Caco-2 (cell line): ENCODE measurements around the gene DNAJC1. TPM values are rescaled to one million over a fixed set of nuclear protein-coding genes. Genes with fewer than 3 reads are reported as not detected.

Experiments
- BruUV-seq: library from RNA; stranded (reverse); fragments of 400-500 nt; replicated peaks from 2 replicates; lab custom pipeline; 2021; lab: Mats Ljungman, UMichigan
- CTCF ChIA-PET: fragments of 300-600 bp; sonication (Branson Sonifier 250); formaldehyde crosslinking; loops from one replicate; lab custom pipeline; 2022; ENCODE audit warnings: antibody characterized with exemption; lab: Charles Lee
- POLR2A ChIA-PET: fragments of 300-600 bp; sonication (Branson Sonifier 250); formaldehyde crosslinking; loops from one replicate; lab custom pipeline; 2022; ENCODE audit warnings: antibody characterized with exemption; lab: Charles Lee
- DNase-seq, 2 experiments: peaks; one replicate each; pipeline versions ENCODE4 v3.0.0 to v3.0.0-alpha.2; 2020 to 2022
- H3K27me3 ChIP-seq: replicated peaks from 2 replicates; pipeline ENCODE4 v1.6.0; 2011; ENCODE audit warnings: low read length; ENCODE audit not compliant: control insufficient read depth, insufficient read depth
- H3K36me3 ChIP-seq: 2 replicates; pipeline ENCODE4 v1.5.1; 2011; ENCODE audit warnings: low read length; ENCODE audit not compliant: control insufficient read depth, insufficient read depth
- H3K4me1 ChIP-seq: fragments of 250-450 bp; sonication (Bioruptor Pico); 2 replicates; pipeline ENCODE4 v1.5.1; 2020; ENCODE audit warnings: mild to moderate bottlenecking
- H3K4me3 ChIP-seq: 2 replicates; pipeline ENCODE4 v1.5.1; 2011; ENCODE audit warnings: low read depth, mild to moderate bottlenecking, control low read depth, low read length
- H3K9me3 ChIP-seq: fragments of 250-450 bp; sonication (Bioruptor Pico); 2 replicates; pipeline ENCODE4 v1.5.1; 2020; ENCODE audit warnings: mild to moderate bottlenecking, moderate library complexity
- H3K27ac Mint-ChIP-seq: one replicate; pipeline ENCODE4 v1.8.0; 2022; ENCODE audit warnings: mixed read lengths; ENCODE audit not compliant: unreplicated experiment
- H3K27me3 Mint-ChIP-seq: one replicate; pipeline ENCODE4 v1.8.0; 2022; ENCODE audit warnings: mixed read lengths; ENCODE audit not compliant: insufficient read depth, unreplicated experiment
- H3K36me3 Mint-ChIP-seq: one replicate; pipeline ENCODE4 v1.8.0; 2022; ENCODE audit warnings: mild to moderate bottlenecking, mixed read lengths; ENCODE audit not compliant: insufficient read depth, unreplicated experiment
- H3K4me1 Mint-ChIP-seq: one replicate; pipeline ENCODE4 v1.8.0; 2022; ENCODE audit warnings: low read depth, mixed read lengths; ENCODE audit not compliant: unreplicated experiment
- H3K4me3 Mint-ChIP-seq: one replicate; pipeline ENCODE4 v1.8.0; 2022; ENCODE audit warnings: mild to moderate bottlenecking, moderate library complexity, mixed read lengths; ENCODE audit not compliant: unreplicated experiment
- H3K9me3 Mint-ChIP-seq: one replicate; pipeline ENCODE4 v1.8.0; 2022; ENCODE audit warnings: mixed read lengths; ENCODE audit not compliant: unreplicated experiment
- intact Hi-C: fragments of 100-400 bp; cut with micrococcal nuclease; formaldehyde crosslinking; loops from one replicate; pipeline ENCODE4 v1.10.0; 2022; ENCODE audit not compliant: unreplicated experiment
- total RNA-seq: library from RNA; stranded (reverse); gene quantifications from 2 replicates; pipeline ENCODE4 v1.2.3, GENCODE V29; 2022
- TF ChIP-seq, protein P1 (sequence below), 2 experiments: fragments of 200-600 bp in 1 of 2; IDR thresholded peaks; 1 replicate in 1 of 2; 2 replicates in 1 of 2; pipeline versions ENCODE4 v1.5.1 to v1.8.0; 2011 to 2022; ENCODE audit warnings: antibody characterized with exemption in 1 of 2, control low read depth in 1 of 2, inconsistent platforms in 1 of 2, low read depth in 1 of 2, low read length in 1 of 2, mild to moderate bottlenecking in 1 of 2, moderate library complexity in 1 of 2; ENCODE audit not compliant: insufficient read depth in 1 of 2, severe bottlenecking in 1 of 2, unreplicated experiment in 1 of 2

The DNAJC1 gene
- total RNA-seq, 1 experiment from 2014 or later: 50.7 TPM

DNA sequence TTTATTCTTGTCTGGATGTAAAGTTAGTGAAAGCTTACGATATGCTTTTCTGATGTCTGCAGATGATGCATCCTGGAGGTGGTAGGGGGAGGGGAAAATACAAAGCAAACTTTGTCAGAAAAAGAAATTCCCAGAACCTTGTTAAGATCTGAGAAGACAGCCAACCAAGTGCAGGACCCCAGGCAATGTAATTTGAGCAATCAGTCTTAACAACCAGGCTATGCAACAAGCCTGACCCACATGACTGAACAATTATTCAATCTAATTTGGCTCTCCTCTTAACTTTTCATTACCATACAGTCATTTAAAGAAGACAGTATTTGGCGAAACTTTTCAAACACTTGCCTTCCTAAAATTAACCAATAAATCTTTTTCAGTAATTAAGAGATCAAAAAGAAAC is 74.5 kb downstream of the DNAJC1 start:
- H3K27me3 ChIP-seq: no peaks in the 10 kb centered on the region
- ChIA-PET POLR2A (no interaction called here), CTCF (no interaction called here)
- no peak overlapping the region for H3K4me3 Mint-ChIP-seq
- no peaks in the 10 kb centered on the region for H3K36me3 Mint-ChIP-seq
- H3K27ac Mint-ChIP-seq: no peak overlapping the region
- intact Hi-C loops: no loop called here
- no peaks in the 10 kb centered on the region for H3K36me3 ChIP-seq
- H3K4me1 ChIP-seq: peaks cover 24% of the 10 kb centered on the region
- no peaks in the 10 kb centered on the region for H3K9me3 Mint-ChIP-seq
- no TSS peak for BruUV-seq
- no peak for DNase-seq
- TF ChIP-seq, protein P1, sequence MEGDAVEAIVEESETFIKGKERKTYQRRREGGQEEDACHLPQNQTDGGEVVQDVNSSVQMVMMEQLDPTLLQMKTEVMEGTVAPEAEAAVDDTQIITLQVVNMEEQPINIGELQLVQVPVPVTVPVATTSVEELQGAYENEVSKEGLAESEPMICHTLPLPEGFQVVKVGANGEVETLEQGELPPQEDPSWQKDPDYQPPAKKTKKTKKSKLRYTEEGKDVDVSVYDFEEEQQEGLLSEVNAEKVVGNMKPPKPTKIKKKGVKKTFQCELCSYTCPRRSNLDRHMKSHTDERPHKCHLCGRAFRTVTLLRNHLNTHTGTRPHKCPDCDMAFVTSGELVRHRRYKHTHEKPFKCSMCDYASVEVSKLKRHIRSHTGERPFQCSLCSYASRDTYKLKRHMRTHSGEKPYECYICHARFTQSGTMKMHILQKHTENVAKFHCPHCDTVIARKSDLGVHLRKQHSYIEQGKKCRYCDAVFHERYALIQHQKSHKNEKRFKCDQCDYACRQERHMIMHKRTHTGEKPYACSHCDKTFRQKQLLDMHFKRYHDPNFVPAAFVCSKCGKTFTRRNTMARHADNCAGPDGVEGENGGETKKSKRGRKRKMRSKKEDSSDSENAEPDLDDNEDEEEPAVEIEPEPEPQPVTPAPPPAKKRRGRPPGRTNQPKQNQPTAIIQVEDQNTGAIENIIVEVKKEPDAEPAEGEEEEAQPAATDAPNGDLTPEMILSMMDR (IDR thresholded peaks at IDR 0.05; ENCODE audit: insufficient read depth in 1 of 2, low read depth in 1 of 2, low read length in 1 of 2, severe bottlenecking in 1 of 2, unreplicated experiment in 1 of 2): no peak
- no peaks in the 10 kb centered on the region for H3K27me3 Mint-ChIP-seq
- H3K4me1 Mint-ChIP-seq: peaks cover 15% of the 10 kb centered on the region
- H3K4me3 ChIP-seq: no peak overlapping the region
- no peaks in the 10 kb centered on the region for H3K9me3 ChIP-seq

DNA sequence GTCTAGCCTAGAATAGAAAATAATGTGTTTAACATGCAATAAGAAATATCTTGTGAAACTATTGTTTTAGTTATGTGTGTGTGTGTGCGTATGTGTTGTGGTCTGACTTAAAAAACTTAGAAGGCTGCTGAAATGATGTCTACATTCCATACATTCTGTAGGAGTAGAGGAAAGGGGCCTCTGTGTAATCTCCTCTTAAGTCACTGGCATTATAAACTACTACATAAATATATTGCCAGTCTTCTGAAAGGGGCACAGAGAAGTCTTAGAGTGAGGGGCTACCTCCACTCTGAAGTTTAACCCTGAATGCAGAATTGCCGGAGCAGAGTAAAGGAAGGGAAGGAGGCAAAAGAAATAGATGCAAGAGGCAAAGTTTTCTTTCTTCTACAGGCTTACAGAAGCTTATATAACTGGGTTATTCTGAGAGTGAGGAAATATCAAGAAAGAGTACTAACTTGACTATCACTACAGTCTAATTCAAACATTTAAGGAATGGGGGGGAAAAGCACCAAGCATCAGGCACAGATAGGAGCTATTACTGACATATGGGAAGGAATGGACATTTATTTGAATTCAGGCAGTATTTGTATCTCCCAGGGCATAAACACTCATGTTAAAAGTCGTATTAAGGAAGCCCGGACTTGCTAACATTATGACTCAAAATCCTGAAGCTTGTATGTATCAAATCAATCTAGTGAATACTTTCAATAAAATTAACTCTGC is 75.7 kb downstream of the DNAJC1 start:
- Mint-ChIP-seq H3K27ac (peak overlapping the region; percentile 7), H3K4me3 (peak overlapping the region; percentile 0), H3K36me3 (no peaks in the 10 kb centered on the region), H3K4me1 (peaks cover 15% of the 10 kb centered on the region), H3K27me3 (no peaks in the 10 kb centered on the region), H3K9me3 (no peaks in the 10 kb centered on the region)
- TF ChIP-seq, protein P1 (IDR thresholded peaks at IDR 0.05; ENCODE audit: insufficient read depth in 1 of 2, low read depth in 1 of 2, low read length in 1 of 2, severe bottlenecking in 1 of 2, unreplicated experiment in 1 of 2): no peak
- H3K4me3 ChIP-seq: no peak overlapping the region
- POLR2A ChIA-PET: interaction anchor here (0.6 kb wide), 1 partner anchor 402 kb away, joined by 3 read pairs; no protein-coding TSS in a partner anchor
- no peaks in the 10 kb centered on the region for H3K36me3 ChIP-seq
- H3K9me3 ChIP-seq: no peaks in the 10 kb centered on the region
- CTCF ChIA-PET: no interaction called here
- intact Hi-C loops: no loop called here
- no TSS peak for BruUV-seq
- H3K4me1 ChIP-seq: peaks cover 24% of the 10 kb centered on the region
- no peak for DNase-seq
- H3K27me3 ChIP-seq: no peaks in the 10 kb centered on the region

DNA sequence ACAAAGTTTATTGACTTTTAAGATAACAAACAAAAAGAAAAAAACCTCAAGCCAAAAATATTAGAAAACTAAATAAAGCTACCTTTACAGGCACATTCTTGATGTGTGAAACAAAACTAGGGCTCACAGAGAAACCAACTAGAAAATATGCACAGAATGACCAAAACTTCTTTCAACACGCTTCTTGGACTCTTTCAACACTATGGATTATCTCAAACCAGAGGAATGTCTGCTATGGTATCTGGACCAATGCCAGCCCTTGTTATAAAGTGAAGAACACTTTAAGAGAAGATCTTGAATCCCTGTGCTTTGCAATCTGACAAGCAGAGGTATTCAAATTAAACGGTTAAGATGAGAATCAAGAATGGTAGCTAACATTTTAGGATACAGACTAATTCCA is 76.6 kb downstream of the DNAJC1 start:
- no peaks in the 10 kb centered on the region for H3K9me3 Mint-ChIP-seq
- peaks cover 15% of the 10 kb centered on the region for H3K4me1 Mint-ChIP-seq
- no peak overlapping the region for H3K27ac Mint-ChIP-seq
- TF ChIP-seq, protein P1 (IDR thresholded peaks at IDR 0.05; ENCODE audit: insufficient read depth in 1 of 2, low read depth in 1 of 2, low read length in 1 of 2, severe bottlenecking in 1 of 2, unreplicated experiment in 1 of 2): no peak
- H3K27me3 Mint-ChIP-seq: no peaks in the 10 kb centered on the region
- intact Hi-C loops: no loop called here
- ChIA-PET POLR2A (interaction anchor here (0.5 kb wide), 2 partner anchors 26 to 174 kb away, joined by 6 read pairs; no protein-coding TSS in a partner anchor), CTCF (interaction anchor here (0.6 to 0.7 kb wide), 2 partner anchors 431 to 852 kb away, joined by 3 read pairs; no protein-coding TSS in a partner anchor)
- peak in 1 of 2 experiments; percentile 71 for DNase-seq
- no peaks in the 10 kb centered on the region for H3K36me3 ChIP-seq
- BruUV-seq: no TSS peak
- H3K4me3 ChIP-seq: no peak overlapping the region
- H3K4me1 ChIP-seq: peaks cover 24% of the 10 kb centered on the region
- H3K27me3 ChIP-seq: no peaks in the 10 kb centered on the region
- H3K36me3 Mint-ChIP-seq: no peaks in the 10 kb centered on the region
- H3K9me3 ChIP-seq: no peaks in the 10 kb centered on the region
- peak overlapping the region; percentile 55 for H3K4me3 Mint-ChIP-seq
